Measurements from ENCODE around the gene BABAM2. TPM values are rescaled to one million over a fixed set of nuclear protein-coding genes. Genes with fewer than 3 reads are reported as not detected.

The BABAM2 gene
- total and polyA plus RNA-seq, 10 of the 15 experiments (the other 5 are each of a cell fraction or from before 2014, with no cell fraction given), result 30.7 to 59.9 (median 44.5) TPM

GRCh38 chr2:27960237-27960912 is 69.8 kb downstream of the BABAM2 start (continued):
- TF ChIP-seq SREBF2 (IDR thresholded peaks at IDR 0.05; ENCODE audit: low read length) (no peak), ATF7 (IDR thresholded peaks at IDR 0.05; ENCODE audit: low read depth) (no peak), MEF2B (IDR thresholded peaks at IDR 0.05; ENCODE audit: partially characterized antibody, poor library complexity, severe bottlenecking) (no peak), JUNB (IDR thresholded peaks at IDR 0.05) (no peak), SMC3 (IDR thresholded peaks at IDR 0.05; ENCODE audit: borderline replicate concordance, low read length) (no peak), NBN (IDR thresholded peaks at IDR 0.05) (no peak), KLF5 (IDR thresholded peaks at IDR 0.05; ENCODE audit: partially characterized antibody) (no peak), SIN3A (IDR thresholded peaks at IDR 0.05; ENCODE audit: low read depth, low read length) (no peak)

- Histone ChIP-seq H3K79me2 (ENCODE audit: control insufficient read depth, insufficient read depth, low read length) (no peaks in the 10 kb centered on the region), H3K4me2 (ENCODE audit: control insufficient read depth, insufficient read depth) (no peak overlapping the region), H2AFZ (ENCODE audit: control insufficient read depth, low read depth, low read length) (no peak overlapping the region), H4K20me1 (ENCODE audit: control insufficient read depth, insufficient read depth) (no peaks in the 10 kb centered on the region), H3K4me1 (ENCODE audit: control insufficient read depth, insufficient read depth, low read length) (no peaks in the 10 kb centered on the region), H3K9ac (ENCODE audit: control insufficient read depth, insufficient read depth, low read length) (no peak overlapping the region), H3K4me3 (no peak overlapping the region), H3K9me3 (replicated peaks; ENCODE audit: control insufficient read depth, insufficient read depth, low read length) (no peaks in the 10 kb centered on the region; the same call in 1 of the 3 replicates), H3K36me3 (ENCODE audit: control insufficient read depth in 2 of 2, insufficient read depth in 2 of 2, low read length in 1 of 2) (no peaks in the 10 kb centered on the region), H3K27ac (ENCODE audit: control insufficient read depth, insufficient read depth) (no peak overlapping the region), H3K27me3 (replicated peaks in 1 of 2; ENCODE audit: control insufficient read depth in 2 of 2, insufficient read depth in 2 of 2, low read length in 1 of 2) (no peaks in the 10 kb centered on the region)
- in situ Hi-C loops (cut with MboI), result no loop called here
- ChIA-PET POLR2A (interaction anchor here (0.6 to 0.7 kb wide), 2 partner anchors 179 to 889 kb away, joined by 3 read pairs; no protein-coding TSS in a partner anchor), SMC1A (ENCODE audit: uncharacterized antibody, unreplicated experiment) (interaction anchor here (1.0 to 3.4 kb wide), 7 partner anchors 9 to 74 kb away, joined by 3 to 14 read pairs (median 5); no protein-coding TSS in a partner anchor), CTCF (no interaction called here), RAD21 (ENCODE audit: unreplicated experiment) (no interaction called here)
- no peak for FAIRE-seq
- intact Hi-C loops (cut with micrococcal nuclease; ENCODE audit: unreplicated experiment), result no loop called here
- no peak for ATAC-seq
- WGBS (ENCODE audit: insufficient coverage, insufficient replicate concordance, low lambda C conversion rate, missing lambda C conversion rate), result 95% methylated on average over 2 of the region's 2 CpGs
- no TSS peak for BruUV-seq (replicated peaks)
- DNase-seq (ENCODE audit: low read depth, low spot score), result no peak
- TF ChIP-seq NFIC (IDR thresholded peaks at IDR 0.05; ENCODE audit: low read depth, low read length) (no peak), TBL1XR1 (IDR thresholded peaks at IDR 0.05; ENCODE audit: low read depth, low read length) (no peak), SMAD5 (IDR thresholded peaks at IDR 0.05; ENCODE audit: low read depth) (no peak), EGR1 (IDR thresholded peaks at IDR 0.05; ENCODE audit: borderline replicate concordance in 1 of 2, low read depth in 2 of 2, low read length in 2 of 2) (no peak), TCF7 (IDR thresholded peaks at IDR 0.05; ENCODE audit: borderline replicate concordance) (no peak), KDM1A (IDR thresholded peaks at IDR 0.05; ENCODE audit: borderline replicate concordance) (no peak), HDAC6 (IDR thresholded peaks at IDR 0.05; ENCODE audit: unreplicated experiment) (no peak), RELA (IDR thresholded peaks at IDR 0.05; ENCODE audit: borderline replicate concordance, partially characterized antibody) (no peak), IKZF1 (conservative IDR thresholded peaks at IDR 0.05) (no peak), WRNIP1 (IDR thresholded peaks at IDR 0.05; ENCODE audit: borderline replicate concordance, low read depth, low read length) (no peak), NRF1 (conservative IDR thresholded peaks at IDR 0.05; ENCODE audit: low read depth, low read length) (no peak), BHLHE40 (IDR thresholded peaks at IDR 0.05; ENCODE audit: borderline replicate concordance in 1 of 2, low read depth in 2 of 2, low read length in 1 of 2) (no peak), RFX5 (IDR thresholded peaks at IDR 0.05; ENCODE audit: low read depth, low read length) (no peak), HCFC1 (IDR thresholded peaks at IDR 0.05; ENCODE audit: low read length) (no peak)
- TF ChIP-seq, protein P1, sequence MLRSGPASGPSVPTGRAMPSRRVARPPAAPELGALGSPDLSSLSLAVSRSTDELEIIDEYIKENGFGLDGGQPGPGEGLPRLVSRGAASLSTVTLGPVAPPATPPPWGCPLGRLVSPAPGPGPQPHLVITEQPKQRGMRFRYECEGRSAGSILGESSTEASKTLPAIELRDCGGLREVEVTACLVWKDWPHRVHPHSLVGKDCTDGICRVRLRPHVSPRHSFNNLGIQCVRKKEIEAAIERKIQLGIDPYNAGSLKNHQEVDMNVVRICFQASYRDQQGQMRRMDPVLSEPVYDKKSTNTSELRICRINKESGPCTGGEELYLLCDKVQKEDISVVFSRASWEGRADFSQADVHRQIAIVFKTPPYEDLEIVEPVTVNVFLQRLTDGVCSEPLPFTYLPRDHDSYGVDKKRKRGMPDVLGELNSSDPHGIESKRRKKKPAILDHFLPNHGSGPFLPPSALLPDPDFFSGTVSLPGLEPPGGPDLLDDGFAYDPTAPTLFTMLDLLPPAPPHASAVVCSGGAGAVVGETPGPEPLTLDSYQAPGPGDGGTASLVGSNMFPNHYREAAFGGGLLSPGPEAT (IDR thresholded peaks at IDR 0.05; ENCODE audit: low read depth), result no peak
Measured at GRCh38 chr2:27962006-27962405, 71.5 kb downstream of the BABAM2 start.
